Hematopoietic multipotent progenitor cell treated with erythropoietin and hydrocortisone succinate and interleukin-3 and kit ligand, for 4 days (in vitro differentiated cells): Measurements from ENCODE around the gene PAPPA2.

Experiments
- DNase-seq: peaks from one replicate; pipeline ENCODE4 v3.0.0-alpha.2; 2015

Gene PAPPA2

GRCh38 chr1:176866011-176866714 is 403.2 kb downstream of the PAPPA2 start:
- DNase-seq: no peak

GRCh38 chr1:176869577-176869976 is 406.6 kb downstream of the PAPPA2 start:
- DNase-seq: no peak

GRCh38 chr1:176876966-176877515 is 414.1 kb downstream of the PAPPA2 start:
- no peak for DNase-seq

- DNase-seq: no peak
Observed at GRCh38 chr1:176877557-176877956, 414.6 kb downstream of the PAPPA2 start.

- DNase-seq: peak; percentile 7
Observed at GRCh38 chr1:176878750-176879536, 416.0 kb downstream of the PAPPA2 start.

GRCh38 chr1:176879784-176880620 is 417.0 kb downstream of the PAPPA2 start:
- DNase-seq: no peak

- peak; percentile 74 for DNase-seq
Observed at GRCh38 chr1:176880955-176881595, 418.1 kb downstream of the PAPPA2 start.

GRCh38 chr1:176884286-176884685 is 421.3 kb downstream of the PAPPA2 start:
- DNase-seq: no peak

GRCh38 chr1:176884911-176885310 is 421.9 kb downstream of the PAPPA2 start:
- DNase-seq: no peak

- DNase-seq: no peak
Observed at GRCh38 chr1:176885341-176885740, 422.4 kb downstream of the PAPPA2 start.

GRCh38 chr1:176885751-176886150 is 422.8 kb downstream of the PAPPA2 start:
- DNase-seq: no peak

- no peak for DNase-seq
Observed at GRCh38 chr1:176888471-176889032, 425.6 kb downstream of the PAPPA2 start.

- no peak for DNase-seq
Observed at GRCh38 chr1:176893625-176894352, 430.8 kb downstream of the PAPPA2 start.

- no peak for DNase-seq
Observed at GRCh38 chr1:176894450-176894849, 431.5 kb downstream of the PAPPA2 start.
